ENCODE measurements around the gene THSD7B. TPM values are rescaled to one million over a fixed set of nuclear protein-coding genes. Genes with fewer than 3 reads are reported as not detected.
A peak's percentile ranks its signal among the peaks of the same experiment; 100 is the strongest.

THSD7B gene
- total RNA-seq, 2 donors from 2014 or later: 0.51 to 5.4 TPM

DNA sequence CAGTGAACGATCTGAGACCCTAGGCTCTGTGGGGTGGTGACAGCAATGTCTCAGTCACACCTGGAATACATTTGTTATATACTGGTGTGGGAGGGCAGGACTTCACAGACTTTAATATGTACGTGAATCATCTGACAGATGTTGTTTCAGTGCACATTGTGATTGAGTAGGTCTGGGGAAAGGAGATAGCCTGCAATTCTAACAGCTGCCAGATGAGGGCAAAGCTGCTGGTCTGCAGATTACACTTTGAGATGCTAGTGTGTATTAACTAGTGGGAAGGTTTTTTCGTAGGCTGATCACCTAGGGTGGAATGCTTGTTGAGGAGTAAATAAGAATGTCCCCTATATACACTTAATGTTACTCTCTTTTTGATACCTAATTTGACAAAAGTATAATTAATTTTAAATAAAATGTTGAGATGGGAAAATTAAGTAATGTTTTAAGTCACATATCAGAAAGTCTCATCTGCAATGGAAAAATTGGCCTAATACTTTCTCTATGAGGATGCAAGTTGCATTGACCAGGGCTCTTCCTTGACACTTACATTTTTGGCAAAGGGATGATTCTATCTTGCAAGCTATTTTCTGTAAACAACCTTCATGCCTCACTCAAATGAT lies 702.0 kb downstream of the THSD7B start:
- no peak overlapping the region for H3K27ac ChIP-seq
- intact Hi-C loops (cut with DNase I): loop anchor here (10.0 kb wide), 2 partner anchors 197 to 367 kb away; no protein-coding TSS in a partner anchor
- 52% methylated on average over 3 of the region's 3 CpGs for WGBS
- no peak overlapping the region for H3K4me3 ChIP-seq
- DNase-seq (ENCODE audit: low spot score): peak; percentile 9
- no peaks in the 10 kb centered on the region for H3K9me3 ChIP-seq
- H3K36me3 ChIP-seq: no peaks in the 10 kb centered on the region
- TF ChIP-seq, protein P1, sequence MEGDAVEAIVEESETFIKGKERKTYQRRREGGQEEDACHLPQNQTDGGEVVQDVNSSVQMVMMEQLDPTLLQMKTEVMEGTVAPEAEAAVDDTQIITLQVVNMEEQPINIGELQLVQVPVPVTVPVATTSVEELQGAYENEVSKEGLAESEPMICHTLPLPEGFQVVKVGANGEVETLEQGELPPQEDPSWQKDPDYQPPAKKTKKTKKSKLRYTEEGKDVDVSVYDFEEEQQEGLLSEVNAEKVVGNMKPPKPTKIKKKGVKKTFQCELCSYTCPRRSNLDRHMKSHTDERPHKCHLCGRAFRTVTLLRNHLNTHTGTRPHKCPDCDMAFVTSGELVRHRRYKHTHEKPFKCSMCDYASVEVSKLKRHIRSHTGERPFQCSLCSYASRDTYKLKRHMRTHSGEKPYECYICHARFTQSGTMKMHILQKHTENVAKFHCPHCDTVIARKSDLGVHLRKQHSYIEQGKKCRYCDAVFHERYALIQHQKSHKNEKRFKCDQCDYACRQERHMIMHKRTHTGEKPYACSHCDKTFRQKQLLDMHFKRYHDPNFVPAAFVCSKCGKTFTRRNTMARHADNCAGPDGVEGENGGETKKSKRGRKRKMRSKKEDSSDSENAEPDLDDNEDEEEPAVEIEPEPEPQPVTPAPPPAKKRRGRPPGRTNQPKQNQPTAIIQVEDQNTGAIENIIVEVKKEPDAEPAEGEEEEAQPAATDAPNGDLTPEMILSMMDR (IDR thresholded peaks at IDR 0.05): peak in 3 of 4 experiments; percentile 26 to 49 (median 46)
- TF ChIP-seq POLR2AphosphoS5 (IDR thresholded peaks at IDR 0.05) (no peak), POLR2A (IDR thresholded peaks at IDR 0.05) (no peak)
- no peaks in the 10 kb centered on the region for H3K4me1 ChIP-seq (replicated peaks)
- no peaks in the 10 kb centered on the region for H3K27me3 ChIP-seq (replicated peaks; ENCODE audit: insufficient read depth)

- no peaks in the 10 kb centered on the region for H3K4me1 ChIP-seq (replicated peaks)
Measured at GRCh38 chr2:137493261-137493660, 727.9 kb downstream of the THSD7B start.

GRCh38 chr2:137500599-137500998 lies 735.3 kb downstream of the THSD7B start:
- no peak for DNase-seq (ENCODE audit: low spot score)
- intact Hi-C loops (cut with DNase I): no loop called here
- no peaks in the 10 kb centered on the region for H3K9me3 ChIP-seq
- TF ChIP-seq POLR2AphosphoS5 (IDR thresholded peaks at IDR 0.05): no peak
- no peak for TF ChIP-seq POLR2A (IDR thresholded peaks at IDR 0.05)
- TF ChIP-seq, protein P1 (IDR thresholded peaks at IDR 0.05): no peak
- no peak overlapping the region for H3K4me3 ChIP-seq
- 86% methylated on average over 3 of the region's 3 CpGs for WGBS
- no peaks in the 10 kb centered on the region for H3K4me1 ChIP-seq (replicated peaks)
- H3K36me3 ChIP-seq: no peaks in the 10 kb centered on the region
- no peaks in the 10 kb centered on the region for H3K27me3 ChIP-seq (replicated peaks; ENCODE audit: insufficient read depth)
- H3K27ac ChIP-seq: no peak overlapping the region

More at GRCh38 chr2:137493261-137493660, 727.9 kb downstream of the THSD7B start:
- TF ChIP-seq, protein P1 (IDR thresholded peaks at IDR 0.05): no peak
- TF ChIP-seq POLR2AphosphoS5 (IDR thresholded peaks at IDR 0.05) (no peak), POLR2A (IDR thresholded peaks at IDR 0.05) (no peak)
- intact Hi-C loops (cut with DNase I): no loop called here
- WGBS: 23% methylated on average over 5 of the region's 5 CpGs
- H3K4me3 ChIP-seq: no peak overlapping the region
- no peaks in the 10 kb centered on the region for H3K9me3 ChIP-seq
- H3K27me3 ChIP-seq (replicated peaks; ENCODE audit: insufficient read depth): no peaks in the 10 kb centered on the region
- no peak overlapping the region for H3K27ac ChIP-seq
- H3K36me3 ChIP-seq: no peaks in the 10 kb centered on the region
- DNase-seq (ENCODE audit: low spot score): no peak

- no peaks in the 10 kb centered on the region for H3K4me1 ChIP-seq (replicated peaks)
- TF ChIP-seq, protein P1 (IDR thresholded peaks at IDR 0.05): no peak
- TF ChIP-seq POLR2AphosphoS5 (IDR thresholded peaks at IDR 0.05) (no peak), POLR2A (IDR thresholded peaks at IDR 0.05) (no peak)
- no peak overlapping the region for H3K27ac ChIP-seq
- no peak for DNase-seq (ENCODE audit: low spot score)
- 55% methylated on average over 2 of the region's 2 CpGs for WGBS
- no peaks in the 10 kb centered on the region for H3K9me3 ChIP-seq
- no peaks in the 10 kb centered on the region for H3K27me3 ChIP-seq (replicated peaks; ENCODE audit: insufficient read depth)
- no peaks in the 10 kb centered on the region for H3K36me3 ChIP-seq
- intact Hi-C loops (cut with DNase I): no loop called here
- no peak overlapping the region for H3K4me3 ChIP-seq
Measured at GRCh38 chr2:137507237-137507636, 741.9 kb downstream of the THSD7B start.

- H3K27me3 ChIP-seq (replicated peaks; ENCODE audit: insufficient read depth): no peaks in the 10 kb centered on the region
- H3K4me1 ChIP-seq (replicated peaks): no peaks in the 10 kb centered on the region
- intact Hi-C loops (cut with DNase I): no loop called here
- H3K4me3 ChIP-seq: no peak overlapping the region
- no peak for TF ChIP-seq POLR2AphosphoS5 (IDR thresholded peaks at IDR 0.05)
- TF ChIP-seq, protein P1 (IDR thresholded peaks at IDR 0.05): no peak
- no peak for TF ChIP-seq POLR2A (IDR thresholded peaks at IDR 0.05)
- no peak for DNase-seq (ENCODE audit: low spot score)
- no peak overlapping the region for H3K27ac ChIP-seq
- WGBS: 81% methylated on average over 5 of the region's 5 CpGs
- H3K36me3 ChIP-seq: no peaks in the 10 kb centered on the region
- H3K9me3 ChIP-seq: no peaks in the 10 kb centered on the region
Measured at GRCh38 chr2:137508739-137509384, 743.5 kb downstream of the THSD7B start.

Measured in prostate gland (tissue), 2 donors.